GM12872 (cell line): Measurements from ENCODE around the gene ZNF658.
"Not testable (repeated sequence)": the region's sequence is repeated elsewhere in the genome, so short reads cannot be mapped to it uniquely, and the experiment has no call there.

Experiments used
- TF ChIP-seq, protein P1 (sequence below): IDR thresholded peaks from 3 replicates; pipeline ENCODE4 v1.5.1; 2011; ENCODE audit warnings: low read depth, mild to moderate bottlenecking, low read length, moderate library complexity; ENCODE audit not compliant: insufficient read depth

Gene ZNF658

DNA sequence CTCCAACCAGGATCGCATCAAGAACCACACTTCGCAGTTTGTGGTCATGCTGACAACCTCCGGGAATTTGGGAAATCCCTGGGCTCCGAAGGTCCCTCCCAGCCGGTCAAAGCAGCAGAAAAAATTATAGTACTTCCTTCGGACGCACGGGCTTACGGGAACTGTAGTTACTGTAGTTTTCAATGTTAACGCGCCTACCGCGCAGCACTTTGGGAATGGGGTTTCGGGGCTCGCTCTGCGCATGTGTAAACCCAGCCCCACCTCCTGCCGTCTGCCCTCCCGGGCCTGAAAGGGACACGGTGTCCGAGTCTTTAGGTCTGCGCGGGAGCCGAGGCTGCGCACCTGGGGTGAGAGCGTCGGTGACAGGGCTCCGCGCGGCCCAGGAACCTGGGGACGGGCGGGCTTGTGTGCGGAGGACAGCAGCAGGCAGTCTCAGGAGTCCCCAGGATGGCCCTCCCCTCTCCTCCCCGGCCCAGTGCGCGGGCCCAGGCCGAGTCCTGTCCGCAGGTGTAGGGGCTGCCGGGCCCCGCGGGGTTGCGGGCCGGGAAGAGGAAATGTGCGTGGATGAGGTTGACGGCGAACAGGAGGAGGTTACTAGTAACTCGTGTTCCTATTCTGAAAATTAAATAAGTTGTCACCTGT lies at the start of gene ZNF658:
TSS of gene ZNF658 (plus strand) at position 236 of the 642 bp plus-strand sequence. CDS start 2,837 bp downstream, outside the sequence.
- TF ChIP-seq, protein P1, sequence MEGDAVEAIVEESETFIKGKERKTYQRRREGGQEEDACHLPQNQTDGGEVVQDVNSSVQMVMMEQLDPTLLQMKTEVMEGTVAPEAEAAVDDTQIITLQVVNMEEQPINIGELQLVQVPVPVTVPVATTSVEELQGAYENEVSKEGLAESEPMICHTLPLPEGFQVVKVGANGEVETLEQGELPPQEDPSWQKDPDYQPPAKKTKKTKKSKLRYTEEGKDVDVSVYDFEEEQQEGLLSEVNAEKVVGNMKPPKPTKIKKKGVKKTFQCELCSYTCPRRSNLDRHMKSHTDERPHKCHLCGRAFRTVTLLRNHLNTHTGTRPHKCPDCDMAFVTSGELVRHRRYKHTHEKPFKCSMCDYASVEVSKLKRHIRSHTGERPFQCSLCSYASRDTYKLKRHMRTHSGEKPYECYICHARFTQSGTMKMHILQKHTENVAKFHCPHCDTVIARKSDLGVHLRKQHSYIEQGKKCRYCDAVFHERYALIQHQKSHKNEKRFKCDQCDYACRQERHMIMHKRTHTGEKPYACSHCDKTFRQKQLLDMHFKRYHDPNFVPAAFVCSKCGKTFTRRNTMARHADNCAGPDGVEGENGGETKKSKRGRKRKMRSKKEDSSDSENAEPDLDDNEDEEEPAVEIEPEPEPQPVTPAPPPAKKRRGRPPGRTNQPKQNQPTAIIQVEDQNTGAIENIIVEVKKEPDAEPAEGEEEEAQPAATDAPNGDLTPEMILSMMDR, result not testable (repeated sequence)
